Transverse colon (tissue), 4 donors: ENCODE results near the gene ZNF76. TPM values are rescaled to one million over a fixed set of nuclear protein-coding genes. Genes with fewer than 3 reads are reported as not detected.

Source experiments
- DNase-seq: peaks from one replicate; pipeline ENCODE4 v3.0.0-alpha.2; 2019
- H3K27ac ChIP-seq, 4 donors: fragments of 200-600 bp; sonication (generic); 2 replicates each; pipeline ENCODE4 v1.5.1; 2016 to 2018; ENCODE audit warnings: inconsistent platforms in 4 of 4
- H3K27me3 ChIP-seq: fragments of 200-600 bp; sonication (generic); 2 replicates; pipeline ENCODE4 v1.5.1; 2017; ENCODE audit warnings: inconsistent platforms
- H3K36me3 ChIP-seq, 4 donors: fragments of 200-600 bp; sonication (generic); 2 replicates each; pipeline ENCODE4 v1.5.1; 2017 to 2019; ENCODE audit warnings: inconsistent platforms in 4 of 4
- H3K4me1 ChIP-seq, 4 donors: fragments of 200-600 bp; sonication (generic); 2 replicates each; pipeline ENCODE4 v1.5.1; 2017 to 2020; ENCODE audit warnings: inconsistent platforms in 4 of 4
- H3K4me3 ChIP-seq, 4 donors: fragments of 200-600 bp; sonication (generic); 1 replicate in 1 of 4; 2 replicates in 3 of 4; pipeline versions ENCODE4 v1.5.1 to v1.6.1; 2017 to 2019; ENCODE audit warnings: inconsistent platforms in 4 of 4
- H3K9me3 ChIP-seq, 2 donors: fragments of 200-600 bp; sonication (generic); 2 replicates each; pipeline ENCODE4 v1.5.1; 2017 to 2019; ENCODE audit warnings: inconsistent platforms in 2 of 2
- CTCF ChIP-seq, 5 experiments: fragments of 200-600 bp in 3 of 5; fragments of 450-650 bp in 2 of 5; sonication (generic) in 3 of 5; IDR thresholded peaks; 1 replicate in 2 of 5; 2 replicates in 3 of 5; pipeline ENCODE4 v1.5.1; 2016 to 2017; ENCODE audit warnings: antibody characterized with exemption in 5 of 5, inconsistent platforms in 3 of 5, mild to moderate bottlenecking in 2 of 5, moderate library complexity in 1 of 5
- EP300 ChIP-seq: sonication (generic); formaldehyde crosslinking; IDR thresholded peaks from one replicate; pipeline ENCODE4 v1.6.1; 2017; ENCODE audit warnings: antibody characterized with exemption, low read depth
- POLR2A ChIP-seq: fragments of 450-650 bp; IDR thresholded peaks from one replicate; pipeline ENCODE4 v1.6.1; 2016; ENCODE audit warnings: antibody characterized with exemption, mild to moderate bottlenecking, moderate library complexity
- POLR2AphosphoS5 ChIP-seq, 3 donors: sonication (generic); formaldehyde crosslinking; IDR thresholded peaks; one replicate each; pipeline ENCODE4 v1.6.1; 2016; ENCODE audit warnings: antibody characterized with exemption in 3 of 3
- WGBS, 2 donors: methylation state at CpG; one replicate each; pipeline ENCODE4 v1.1.5; 2018; ENCODE audit warnings: low coverage in 1 of 2; 5-methylcytosine and 5-hydroxymethylcytosine counted together
- in situ Hi-C, 4 donors: fragments of 200-750 bp; cut with MboI; loops; one replicate each; pipeline versions ENCODE4 v1.15.0 to v1.15.1; 2017; ENCODE audit warnings: low sequenced_read_pairs in 3 of 4, low pct_ligation_motif_present in 1 of 4, low pct_unique_long_range_greater_than_20kb in 1 of 4
- intact Hi-C: fragments of 100-400 bp; cut with DNase I; formaldehyde crosslinking; loops from one replicate; pipeline ENCODE4 v1.15.1; 2023; ENCODE audit warnings: low total_unique reads
- total RNA-seq, 4 donors: library from RNA; depleted of rRNA; stranded (reverse); fragments of >200 nt; gene quantifications; one replicate each; pipeline ENCODE4 v1.1.0, GENCODE V29; 2016

ZNF76 gene
- total RNA-seq, 4 donors from 2014 or later, result 30.2 to 59.3 (median 35.1) TPM

GRCh38 chr6:35216851-35217811, 42.4 kb upstream of the ZNF76 start:
- Histone ChIP-seq H3K4me3 (no peak overlapping the region), H3K27ac (no peak overlapping the region), H3K4me1 (peaks cover 5 to 23% (median 13%) of the 10 kb centered on the region in 4 donors), H3K36me3 (no peaks in the 10 kb centered on the region), H3K9me3 (no peaks in the 10 kb centered on the region), H3K27me3 (peaks cover 64% of the 10 kb centered on the region)
- TF ChIP-seq EP300 (no peak), CTCF (IDR thresholded peaks at IDR 0.05) (no peak), POLR2AphosphoS5 (IDR thresholded peaks at IDR 0.05) (no peak), POLR2A (no peak)
- WGBS, 2 donors, result 53 to 62% methylated on average over 7 to 11 of the region's 17 CpGs
- intact Hi-C loops (no loop called here), in situ Hi-C loops (loop anchor here in 1 of 4 donors (25.0 kb wide), 1 partner anchor 230 kb away; no protein-coding TSS in a partner anchor)
- no peak for DNase-seq

- H3K36me3 ChIP-seq, result no peaks in the 10 kb centered on the region
- TF ChIP-seq POLR2AphosphoS5 (IDR thresholded peaks at IDR 0.05) (no peak), EP300 (no peak), CTCF (IDR thresholded peaks at IDR 0.05) (no peak), POLR2A (no peak)
- in situ Hi-C loops (loop anchor here in 1 of 4 donors (25.0 kb wide), 1 partner anchor 231 kb away; no protein-coding TSS in a partner anchor), intact Hi-C loops (no loop called here)
- H3K27me3 ChIP-seq, result peaks cover 55% of the 10 kb centered on the region
- no peaks in the 10 kb centered on the region for H3K9me3 ChIP-seq
- DNase-seq, result no peak
- H3K27ac ChIP-seq, result no peak overlapping the region
- H3K4me3 ChIP-seq, result no peak overlapping the region
- H3K4me1 ChIP-seq, result peaks cover 5 to 22% (median 13%) of the 10 kb centered on the region in 4 donors
- 64 to 66% methylated on average over 4 of the region's 4 CpGs for WGBS, 2 donors
Measured at GRCh38 chr6:35218021-35218420, 41.5 kb upstream of the ZNF76 start.

GRCh38 chr6:35218456-35218855, 41.1 kb upstream of the ZNF76 start:
- no peaks in the 10 kb centered on the region for H3K9me3 ChIP-seq
- H3K27me3 ChIP-seq, result peaks cover 51% of the 10 kb centered on the region
- no peak for DNase-seq
- WGBS, 2 donors, result 88% methylated on average over 4 of the region's 4 CpGs; no CpG with 5 or more reads in 1 of the 2 donors
- H3K27ac ChIP-seq, result no peak overlapping the region
- intact Hi-C loops, result no loop called here
- H3K36me3 ChIP-seq, result no peaks in the 10 kb centered on the region
- no peak overlapping the region for H3K4me3 ChIP-seq
- in situ Hi-C loops, result loop anchor here in 1 of 4 donors (25.0 kb wide), 1 partner anchor 231 kb away; no protein-coding TSS in a partner anchor
- H3K4me1 ChIP-seq, result peaks cover 2 to 18% (median 10%) of the 10 kb centered on the region in 4 donors
- TF ChIP-seq POLR2AphosphoS5 (IDR thresholded peaks at IDR 0.05) (no peak), EP300 (no peak), CTCF (IDR thresholded peaks at IDR 0.05) (no peak), POLR2A (no peak)

GRCh38 chr6:35219683-35220326, 39.7 kb upstream of the ZNF76 start:
- Histone ChIP-seq H3K27ac (no peak overlapping the region), H3K27me3 (peaks cover 37% of the 10 kb centered on the region), H3K9me3 (no peaks in the 10 kb centered on the region), H3K4me3 (no peak overlapping the region), H3K4me1 (peaks cover 0 to 6% (median 0%) of the 10 kb centered on the region in 4 donors), H3K36me3 (no peaks in the 10 kb centered on the region)
- in situ Hi-C loops, result loop anchor here in 2 of 4 donors (10.0 to 25.0 kb wide), 2 partner anchors 233 to 235 kb away; no protein-coding TSS in a partner anchor
- intact Hi-C loops, result no loop called here
- DNase-seq, result no peak
- TF ChIP-seq POLR2AphosphoS5 (IDR thresholded peaks at IDR 0.05) (no peak), POLR2A (no peak), CTCF (IDR thresholded peaks at IDR 0.05) (no peak), EP300 (no peak)
- 53 to 63% methylated on average over 3 to 4 of the region's 4 CpGs for WGBS, 2 donors
